SK-N-SH (cell line): ENCODE data around the gene ARHGAP6.

ENCODE experiments used
- CTCF ChIP-seq: fragments of 200-600 bp; sonication (generic); IDR thresholded peaks from 2 replicates; pipeline ENCODE4 v1.6.1; 2017; ENCODE audit warnings: antibody characterized with exemption, mild to moderate bottlenecking, moderate library complexity
- ELF1 ChIP-seq: IDR thresholded peaks from 2 replicates; pipeline ENCODE4 v1.4.0; 2012
- EP300 ChIP-seq, 2 experiments: IDR thresholded peaks; 2 replicates each; pipeline versions ENCODE4 v1.4.0 to v1.6.1; 2012; ENCODE audit warnings: borderline replicate concordance in 1 of 2, low read depth in 1 of 2, low read length in 1 of 2
- EZH2phosphoT487 ChIP-seq: fragments of 200-600 bp; sonication (generic); IDR thresholded peaks from 2 replicates; pipeline ENCODE4 v1.6.1; 2017; ENCODE audit warnings: low read depth, mixed run types, mild to moderate bottlenecking, antibody characterized with exemption, moderate library complexity, borderline replicate concordance
- MAX ChIP-seq: IDR thresholded peaks from 2 replicates; pipeline ENCODE4 v1.4.0; 2012; ENCODE audit warnings: low read depth
- MEF2A ChIP-seq: IDR thresholded peaks from 2 replicates; pipeline ENCODE4 v1.4.0; 2012; ENCODE audit warnings: low read depth, borderline replicate concordance
- POLR2AphosphoS5 ChIP-seq: IDR thresholded peaks from 2 replicates; pipeline ENCODE4 v1.6.1; 2012; ENCODE audit warnings: low read depth, low read length
- RAD21 ChIP-seq: IDR thresholded peaks from 2 replicates; pipeline ENCODE4 v1.6.1; 2012; ENCODE audit warnings: mild to moderate bottlenecking, low read length
- RCOR1 ChIP-seq: fragments of 150-350 bp; IDR thresholded peaks from 2 replicates; pipeline ENCODE4 v1.6.1; 2017; ENCODE audit warnings: antibody characterized with exemption, low read length
- SMC3 ChIP-seq: IDR thresholded peaks from 2 replicates; pipeline ENCODE4 v1.6.1; 2012; ENCODE audit warnings: low read depth, low read length, improper control_type of control experiment
- TAF1 ChIP-seq: IDR thresholded peaks from 2 replicates; pipeline ENCODE4 v1.6.1; 2012; ENCODE audit warnings: low read depth, mild to moderate bottlenecking, low read length, moderate library complexity, borderline replicate concordance
- USF2 ChIP-seq: fragments of 150-350 bp; IDR thresholded peaks from 2 replicates; pipeline ENCODE4 v1.6.1; 2017; ENCODE audit warnings: antibody characterized with exemption, low read length, low read depth, borderline replicate concordance

- TF ChIP-seq CTCF (no peak), EZH2phosphoT487 (no peak), RCOR1 (no peak), MEF2A (no peak), POLR2AphosphoS5 (no peak), EP300 (IDR thresholded peaks at IDR 0.05; ENCODE audit: borderline replicate concordance in 1 of 2, low read depth in 1 of 2, low read length in 1 of 2) (no peak), MAX (no peak), TAF1 (no peak), SMC3 (no peak), USF2 (no peak), ELF1 (no peak), RAD21 (no peak)
Observed at GRCh38 chrX:11641349-11642065, 24.2 kb downstream of the ARHGAP6 start.
